ENCODE data around the gene GALNT10. TPM values are rescaled to one million over a fixed set of nuclear protein-coding genes. Genes with fewer than 3 reads are reported as not detected.

GALNT10 gene
- total and polyA plus RNA-seq, 2 donors from 2014 or later, result 13.0 to 44.3 TPM

GRCh38 chr5:154285661-154286408, 95.3 kb downstream of the GALNT10 start:
- Histone ChIP-seq H3K4me1 (ENCODE audit: control insufficient read depth in 2 of 3, insufficient read depth in 2 of 3, low read depth in 1 of 3, low read length in 3 of 3) (peaks cover 0 to 14% (median 4%) of the 10 kb centered on the region in 3 donors), H3K4me3 (ENCODE audit: low read length in 3 of 3) (no peak overlapping the region), H3K9ac (ENCODE audit: low read length in 3 of 3) (peak overlapping the region in 1 of 3 donors; percentile 14), H3K27ac (ENCODE audit: low read depth in 2 of 2, low read length in 2 of 2) (peak overlapping the region in 1 of 2 donors; percentile 73), H3K9me3 (ENCODE audit: control insufficient read depth in 2 of 3, insufficient read depth in 1 of 3, low read length in 3 of 3) (no peaks in the 10 kb centered on the region), H3K27me3 (ENCODE audit: control insufficient read depth, insufficient read depth, low read length) (no peaks in the 10 kb centered on the region), H3K36me3 (ENCODE audit: control insufficient read depth in 2 of 3, insufficient read depth in 3 of 3, low read length in 3 of 3) (no peaks in the 10 kb centered on the region)
- FAIRE-seq, result no peak
- intact Hi-C loops (cut with DNase I), result no loop called here
- TF ChIP-seq CTCF (IDR thresholded peaks at IDR 0.05; ENCODE audit: borderline replicate concordance, extremely low read depth, insufficient read depth), result no peak
- no peak for DNase-seq

GRCh38 chr5:154286557-154286956, 96.0 kb downstream of the GALNT10 start:
- DNase-seq, result no peak
- H3K9ac ChIP-seq (ENCODE audit: low read length in 3 of 3), result no peak overlapping the region
- intact Hi-C loops (cut with DNase I), result no loop called here
- peaks cover 0 to 14% (median 4%) of the 10 kb centered on the region in 3 donors for H3K4me1 ChIP-seq (ENCODE audit: control insufficient read depth in 2 of 3, insufficient read depth in 2 of 3, low read depth in 1 of 3, low read length in 3 of 3)
- FAIRE-seq, result no peak
- no peaks in the 10 kb centered on the region for H3K27me3 ChIP-seq (ENCODE audit: control insufficient read depth, insufficient read depth, low read length)
- H3K9me3 ChIP-seq (ENCODE audit: control insufficient read depth in 2 of 3, insufficient read depth in 1 of 3, low read length in 3 of 3), result no peaks in the 10 kb centered on the region
- H3K36me3 ChIP-seq (ENCODE audit: control insufficient read depth in 2 of 3, insufficient read depth in 3 of 3, low read length in 3 of 3), result no peaks in the 10 kb centered on the region
- no peak for TF ChIP-seq CTCF (IDR thresholded peaks at IDR 0.05; ENCODE audit: borderline replicate concordance, extremely low read depth, insufficient read depth)
- H3K4me3 ChIP-seq (ENCODE audit: low read length in 3 of 3), result no peak overlapping the region
- peak overlapping the region; percentile 73 to 85 for H3K27ac ChIP-seq (ENCODE audit: low read depth in 2 of 2, low read length in 2 of 2)

GRCh38 chr5:154287136-154287535, 96.6 kb downstream of the GALNT10 start:
- Histone ChIP-seq H3K27me3 (ENCODE audit: control insufficient read depth, insufficient read depth, low read length) (no peaks in the 10 kb centered on the region), H3K36me3 (ENCODE audit: control insufficient read depth in 2 of 3, insufficient read depth in 3 of 3, low read length in 3 of 3) (no peaks in the 10 kb centered on the region), H3K9ac (ENCODE audit: low read length in 3 of 3) (no peak overlapping the region), H3K9me3 (ENCODE audit: control insufficient read depth in 2 of 3, insufficient read depth in 1 of 3, low read length in 3 of 3) (no peaks in the 10 kb centered on the region), H3K27ac (ENCODE audit: low read depth in 2 of 2, low read length in 2 of 2) (peak overlapping the region; percentile 73 to 85), H3K4me3 (ENCODE audit: low read length in 3 of 3) (peak overlapping the region in 2 of 3 donors; percentile 22 to 36), H3K4me1 (ENCODE audit: control insufficient read depth in 2 of 3, insufficient read depth in 2 of 3, low read depth in 1 of 3, low read length in 3 of 3) (peaks cover 0 to 14% (median 4%) of the 10 kb centered on the region in 3 donors)
- no peak for FAIRE-seq
- no peak for TF ChIP-seq CTCF (IDR thresholded peaks at IDR 0.05; ENCODE audit: borderline replicate concordance, extremely low read depth, insufficient read depth)
- intact Hi-C loops (cut with DNase I), result no loop called here
- peak in 3 of 5 donors; percentile 28 to 73 (median 46) for DNase-seq
